Body of pancreas (tissue), 4 donors: ENCODE data around the gene ARID1B. TPM values are rescaled to one million over a fixed set of nuclear protein-coding genes. Genes with fewer than 3 reads are reported as not detected.

ENCODE experiments used
- ATAC-seq: fragments of 150-250 bp; one replicate; pipeline ENCODE4 v1.9.1; 2016
- DNase-seq, 4 donors: peaks; one replicate each; pipeline ENCODE4 v3.0.0-alpha.2; 2019
- H3K27ac ChIP-seq, 4 donors: fragments of 200-600 bp; sonication (generic); 1 replicate in 3 of 4; 2 replicates in 1 of 4; pipeline versions ENCODE4 v1.5.1 to v1.6.1; 2016 to 2019; ENCODE audit warnings: mild to moderate bottlenecking in 1 of 4, mixed read lengths in 1 of 4, moderate library complexity in 1 of 4
- H3K27me3 ChIP-seq, 2 donors: fragments of 200-600 bp; sonication (generic); one replicate each; pipeline ENCODE4 v1.6.0; 2016; ENCODE audit warnings: mild to moderate bottlenecking in 1 of 2
- H3K36me3 ChIP-seq, 2 donors: fragments of 200-600 bp; sonication (generic); replicated peaks in 1 of 2; 2 replicates each; pipeline ENCODE4 v1.5.1; 2016; ENCODE audit warnings: low read depth in 2 of 2; ENCODE audit not compliant: insufficient read depth in 1 of 2
- H3K4me1 ChIP-seq: fragments of 200-600 bp; sonication (generic); one replicate; pipeline ENCODE4 v1.6.0; 2016
- H3K4me3 ChIP-seq, 2 donors: fragments of 200-600 bp; sonication (generic); 1 replicate in 1 of 2; 2 replicates in 1 of 2; pipeline ENCODE4 v1.5.1; 2016 to 2019
- H3K9me3 ChIP-seq, 3 donors: fragments of 200-600 bp; sonication (generic); 1 replicate in 2 of 3; 2 replicates in 1 of 3; pipeline ENCODE4 v1.5.1; 2016
- POLR2A ChIP-seq, 3 donors: fragments of 450-650 bp; IDR thresholded peaks; one replicate each; pipeline ENCODE4 v1.6.1; 2016; ENCODE audit warnings: antibody characterized with exemption in 3 of 3, mild to moderate bottlenecking in 2 of 3
- WGBS, 2 donors: methylation state at CpG; one replicate each; pipeline ENCODE4 v1.1.5; 2017; 5-methylcytosine and 5-hydroxymethylcytosine counted together
- intact Hi-C: fragments of 100-400 bp; cut with DNase I; formaldehyde crosslinking; loops from one replicate; pipeline ENCODE4 v1.15.1; 2023
- total RNA-seq, 2 donors: library from RNA; depleted of rRNA; stranded (reverse); fragments of >200 nt; gene quantifications; one replicate each; pipeline ENCODE4 v1.1.0, GENCODE V29; 2016
- TF ChIP-seq, protein P1 (sequence below), 7 experiments: fragments of 450-650 bp in 4 of 7; fragments of 200-600 bp in 3 of 7; sonication (generic) in 3 of 7; IDR thresholded peaks; one replicate each; pipeline ENCODE4 v1.5.1; 2016 to 2019; ENCODE audit warnings: antibody characterized with exemption in 7 of 7

The ARID1B gene
- total RNA-seq, 2 donors from 2014 or later: 71.5 to 85.1 TPM

GRCh38 chr6:156900292-156900691 is 123.1 kb downstream of the ARID1B start:
- H3K4me1 ChIP-seq: peaks cover 15% of the 10 kb centered on the region
- H3K27ac ChIP-seq: no peak overlapping the region
- TF ChIP-seq, protein P1, sequence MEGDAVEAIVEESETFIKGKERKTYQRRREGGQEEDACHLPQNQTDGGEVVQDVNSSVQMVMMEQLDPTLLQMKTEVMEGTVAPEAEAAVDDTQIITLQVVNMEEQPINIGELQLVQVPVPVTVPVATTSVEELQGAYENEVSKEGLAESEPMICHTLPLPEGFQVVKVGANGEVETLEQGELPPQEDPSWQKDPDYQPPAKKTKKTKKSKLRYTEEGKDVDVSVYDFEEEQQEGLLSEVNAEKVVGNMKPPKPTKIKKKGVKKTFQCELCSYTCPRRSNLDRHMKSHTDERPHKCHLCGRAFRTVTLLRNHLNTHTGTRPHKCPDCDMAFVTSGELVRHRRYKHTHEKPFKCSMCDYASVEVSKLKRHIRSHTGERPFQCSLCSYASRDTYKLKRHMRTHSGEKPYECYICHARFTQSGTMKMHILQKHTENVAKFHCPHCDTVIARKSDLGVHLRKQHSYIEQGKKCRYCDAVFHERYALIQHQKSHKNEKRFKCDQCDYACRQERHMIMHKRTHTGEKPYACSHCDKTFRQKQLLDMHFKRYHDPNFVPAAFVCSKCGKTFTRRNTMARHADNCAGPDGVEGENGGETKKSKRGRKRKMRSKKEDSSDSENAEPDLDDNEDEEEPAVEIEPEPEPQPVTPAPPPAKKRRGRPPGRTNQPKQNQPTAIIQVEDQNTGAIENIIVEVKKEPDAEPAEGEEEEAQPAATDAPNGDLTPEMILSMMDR (IDR thresholded peaks at IDR 0.05): no peak
- no peak for TF ChIP-seq POLR2A (IDR thresholded peaks at IDR 0.05)
- H3K36me3 ChIP-seq: no peaks in the 10 kb centered on the region
- no peaks in the 10 kb centered on the region for H3K27me3 ChIP-seq
- intact Hi-C loops: no loop called here
- ATAC-seq: no peak
- H3K9me3 ChIP-seq: no peaks in the 10 kb centered on the region
- no peak overlapping the region for H3K4me3 ChIP-seq
- DNase-seq: no peak

DNA sequence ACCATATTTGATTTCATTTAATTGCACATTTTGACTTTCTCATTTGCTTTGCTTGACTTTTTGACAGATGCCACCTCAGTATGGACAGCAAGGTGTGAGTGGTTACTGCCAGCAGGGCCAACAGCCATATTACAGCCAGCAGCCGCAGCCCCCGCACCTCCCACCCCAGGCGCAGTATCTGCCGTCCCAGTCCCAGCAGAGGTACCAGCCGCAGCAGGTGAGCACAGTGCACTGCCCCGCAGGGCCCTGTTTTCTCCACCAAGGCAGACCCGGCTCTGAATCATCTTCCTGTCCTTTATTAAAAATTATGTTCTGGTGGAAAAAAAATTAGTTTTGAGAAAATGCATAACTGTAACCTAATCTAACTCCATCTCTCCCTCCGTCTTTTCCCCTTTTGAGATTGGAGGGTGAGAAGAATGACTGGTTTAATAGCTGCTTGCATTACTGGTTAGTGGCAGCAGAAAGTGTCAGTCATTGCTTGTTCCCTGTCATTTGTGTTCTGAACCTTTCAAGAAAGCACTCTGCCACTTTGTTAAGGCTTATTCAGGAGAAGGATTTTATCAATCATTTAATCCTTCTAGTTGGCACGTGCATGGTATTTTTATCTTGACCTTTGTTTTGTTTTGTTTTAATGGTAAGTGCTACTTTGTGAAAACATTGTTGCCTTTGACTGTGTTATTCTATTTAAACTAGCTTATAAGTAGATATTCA is 124.3 kb downstream of the ARID1B start:
- Histone ChIP-seq H3K9me3 (no peaks in the 10 kb centered on the region), H3K4me3 (no peak overlapping the region), H3K4me1 (peaks cover 15% of the 10 kb centered on the region), H3K36me3 (no peaks in the 10 kb centered on the region), H3K27me3 (no peaks in the 10 kb centered on the region), H3K27ac (no peak overlapping the region)
- intact Hi-C loops: no loop called here
- 78 to 82% methylated on average over 9 of the region's 9 CpGs for WGBS, 2 donors
- ATAC-seq (no peak), DNase-seq (no peak)
- TF ChIP-seq POLR2A (IDR thresholded peaks at IDR 0.05): no peak
- TF ChIP-seq, protein P1 (IDR thresholded peaks at IDR 0.05): no peak

- no peak overlapping the region for H3K4me3 ChIP-seq
- WGBS, 2 donors: 52 to 66% methylated on average over 1 of the region's 1 CpG
- no peaks in the 10 kb centered on the region for H3K36me3 ChIP-seq
- peaks cover 15% of the 10 kb centered on the region for H3K4me1 ChIP-seq
- H3K27ac ChIP-seq: no peak overlapping the region
- no peak for ATAC-seq
- no peaks in the 10 kb centered on the region for H3K27me3 ChIP-seq
- no peak for DNase-seq
- intact Hi-C loops: no loop called here
- no peak for TF ChIP-seq POLR2A (IDR thresholded peaks at IDR 0.05)
- TF ChIP-seq, protein P1 (IDR thresholded peaks at IDR 0.05): no peak
- no peaks in the 10 kb centered on the region for H3K9me3 ChIP-seq
These were observed 125.6 kb downstream of the ARID1B start for GRCh38 chr6:156902782-156903181.

GRCh38 chr6:156904176-156904967 is 127.2 kb downstream of the ARID1B start:
- ATAC-seq (no peak), DNase-seq (no peak)
- Histone ChIP-seq H3K27ac (no peak overlapping the region), H3K4me3 (no peak overlapping the region), H3K27me3 (no peaks in the 10 kb centered on the region), H3K36me3 (no peaks in the 10 kb centered on the region), H3K4me1 (peaks cover 12% of the 10 kb centered on the region), H3K9me3 (no peaks in the 10 kb centered on the region)
- intact Hi-C loops: no loop called here
- no peak for TF ChIP-seq POLR2A (IDR thresholded peaks at IDR 0.05)
- TF ChIP-seq, protein P1 (IDR thresholded peaks at IDR 0.05): no peak
- 81 to 91% methylated on average over 2 of the region's 2 CpGs for WGBS, 2 donors
